GM18508 (cell line): Measurements from ENCODE around the gene OR5D16.
"Not testable (repeated sequence)": the region's sequence is repeated elsewhere in the genome, so short reads cannot be mapped to it uniquely, and the experiment has no call there.

ENCODE experiments used
- ATAC-seq: cut with Tn5 transposase; IDR thresholded peaks from one replicate; pipeline ENCODE4 v1.9.1; 2021; ENCODE audit warnings: moderate number of reproducible peaks; ENCODE audit not compliant: insufficient read depth, unreplicated experiment

The OR5D16 gene

DNA sequence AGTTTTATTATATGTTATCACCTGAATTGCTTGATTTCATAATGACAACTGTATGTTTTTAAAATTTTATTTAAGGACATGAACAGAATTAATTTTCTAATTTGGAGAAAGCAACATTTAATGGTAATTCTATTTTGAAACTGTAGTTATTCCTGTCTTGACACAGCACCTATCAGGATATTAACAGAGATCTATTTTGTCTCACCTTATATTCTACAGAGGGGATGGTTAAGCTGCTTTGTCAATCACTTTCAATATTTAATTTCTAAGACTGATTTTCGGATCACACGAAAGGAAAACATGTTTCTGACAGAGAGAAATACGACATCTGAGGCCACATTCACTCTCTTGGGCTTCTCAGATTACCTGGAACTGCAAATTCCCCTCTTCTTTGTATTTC, at the start of gene OR5D16:
Gene OR5D16, plus strand, starts transcription at position 301 of the 400 bp plus-strand sequence. Its CDS starts 0 bp downstream, at position 301.
- no peak for ATAC-seq

- ATAC-seq: no peak
Measured at GRCh38 chr11:55791606-55792005, 46.9 kb upstream of the OR5D16 start.

- no peak for ATAC-seq
Measured at GRCh38 chr11:55793321-55793720, 45.2 kb upstream of the OR5D16 start.

- no peak for ATAC-seq
Measured at GRCh38 chr11:55795256-55795655, 43.3 kb upstream of the OR5D16 start, which contains the start of gene OR5D14. Gene OR5D14, plus strand, starts transcription at chr11:55795556. Its CDS starts 0 bp downstream, at chr11:55795556.

GRCh38 chr11:55806248-55806647, 32.3 kb upstream of the OR5D16 start:
- no peak for ATAC-seq

DNA sequence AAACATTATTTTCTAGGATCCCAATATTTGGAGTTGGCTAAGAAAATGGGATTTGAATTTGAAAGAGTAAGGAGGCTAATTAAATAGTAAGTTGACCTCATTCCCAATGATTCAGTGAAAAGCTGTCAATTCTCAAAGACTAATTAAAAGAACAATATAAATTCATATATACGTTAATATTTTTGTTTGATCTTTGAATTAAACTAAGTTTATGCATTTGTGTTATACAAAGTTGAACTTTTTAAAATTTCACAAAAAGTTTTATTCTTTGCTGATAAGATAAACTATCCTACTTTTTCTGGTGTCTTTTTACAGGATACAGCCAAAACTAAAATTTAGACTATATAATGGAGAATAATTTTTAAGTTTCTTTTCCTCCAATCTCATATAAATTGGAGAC, 27.5 kb upstream of the OR5D16 start, which contains the start of gene OR5L1:
Gene OR5L1, plus strand, starts transcription at position 301 of the 400 bp plus-strand sequence. CDS start 100 bp downstream, outside the sequence.
- ATAC-seq: no peak

- ATAC-seq: no peak
Measured at GRCh38 chr11:55819330-55819729, 19.2 kb upstream of the OR5D16 start, which contains the start of gene OR5D18. Gene OR5D18, plus strand, starts transcription at chr11:55819630. Its CDS starts 0 bp downstream, at chr11:55819630.

- no peak for ATAC-seq
Measured at GRCh38 chr11:55826919-55827318, 11.6 kb upstream of the OR5D16 start, which contains the start of gene OR5L2. Gene OR5L2, plus strand, starts transcription at chr11:55827219. Its CDS starts 0 bp downstream, at chr11:55827219.

DNA sequence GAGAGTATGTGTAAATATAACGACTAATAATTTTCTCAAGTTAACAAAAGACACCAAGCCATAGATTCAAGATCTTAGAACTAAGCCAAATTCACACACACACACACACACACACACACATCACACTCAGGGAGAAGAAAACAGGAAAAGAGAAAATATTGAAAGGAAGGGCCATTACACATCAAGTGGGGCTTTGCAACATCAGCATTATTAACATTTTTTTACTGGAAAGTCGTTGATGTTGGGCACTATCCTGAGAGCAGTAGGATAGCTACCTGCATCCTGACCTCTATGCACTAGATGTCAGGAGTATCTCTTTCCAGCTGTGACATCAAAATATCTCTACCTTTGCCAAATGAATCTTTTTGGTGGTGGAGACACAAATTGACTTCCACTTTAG, 8.9 kb downstream of the OR5D16 start:
- ATAC-seq: no peak

- no peak for ATAC-seq
Measured at GRCh38 chr11:55849037-55849436, 10.5 kb downstream of the OR5D16 start.

DNA sequence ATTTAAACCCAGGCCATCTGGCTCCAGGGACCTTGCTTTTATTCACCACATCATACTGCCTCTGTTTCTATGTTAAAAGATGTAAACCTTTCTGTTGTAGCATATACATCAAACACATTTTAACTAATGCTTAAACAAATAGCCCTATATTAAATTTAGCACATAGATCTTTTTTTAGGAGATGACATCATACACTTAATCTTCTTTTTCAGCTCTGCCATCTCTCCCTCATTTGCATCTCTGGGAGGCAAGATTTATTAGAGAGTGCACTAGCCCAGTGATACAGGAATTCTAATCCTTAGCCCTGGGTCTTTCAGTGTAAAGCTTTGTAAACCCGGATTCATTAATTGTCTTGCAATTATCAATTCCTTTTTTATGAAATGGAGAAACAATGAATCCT, 13.6 kb downstream of the OR5D16 start:
- no peak for ATAC-seq

- no peak for ATAC-seq
Measured at GRCh38 chr11:55854704-55855103, 16.2 kb downstream of the OR5D16 start.

DNA sequence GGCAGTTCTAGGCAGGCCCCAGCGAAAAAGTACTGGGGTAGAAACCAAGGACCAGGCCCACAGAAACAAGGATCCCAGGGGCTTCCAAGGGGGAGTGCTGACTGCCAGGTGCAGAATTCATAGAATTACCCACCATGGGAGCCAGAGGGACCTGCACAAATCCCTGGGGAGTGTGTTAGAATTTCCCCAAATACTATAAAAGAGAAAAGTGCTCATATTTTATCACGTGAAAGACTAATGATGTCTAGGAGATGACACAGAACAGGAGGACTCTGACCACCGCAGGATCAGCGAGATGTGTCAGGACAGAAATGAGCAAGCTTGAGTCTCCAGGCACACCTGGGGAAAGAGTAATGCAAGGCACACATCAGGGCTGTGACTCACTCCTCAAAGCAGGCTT, 28.8 kb downstream of the OR5D16 start:
- not testable (repeated sequence) for ATAC-seq

DNA sequence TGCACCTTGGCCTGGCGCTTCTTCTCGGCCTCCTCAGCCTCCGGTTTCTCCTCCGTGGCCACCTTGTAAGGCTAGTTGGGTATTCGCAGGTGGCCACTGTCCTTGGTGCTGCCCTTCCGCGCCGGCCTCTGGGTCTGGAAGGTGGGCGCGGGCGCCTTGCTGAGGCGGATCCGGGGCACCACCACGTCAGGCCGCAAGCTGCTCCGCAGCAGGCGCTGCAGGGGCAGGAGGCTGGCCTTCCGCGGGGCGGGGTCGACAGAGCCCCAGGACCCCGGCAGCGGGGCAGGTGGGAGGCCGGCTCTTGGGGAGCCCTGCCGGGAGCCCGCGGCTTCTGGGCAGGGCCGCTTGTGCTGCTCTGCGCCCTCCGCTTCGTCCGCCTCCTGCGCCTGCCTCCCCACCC, 34.2 kb downstream of the OR5D16 start:
- ATAC-seq: not testable (repeated sequence)

DNA sequence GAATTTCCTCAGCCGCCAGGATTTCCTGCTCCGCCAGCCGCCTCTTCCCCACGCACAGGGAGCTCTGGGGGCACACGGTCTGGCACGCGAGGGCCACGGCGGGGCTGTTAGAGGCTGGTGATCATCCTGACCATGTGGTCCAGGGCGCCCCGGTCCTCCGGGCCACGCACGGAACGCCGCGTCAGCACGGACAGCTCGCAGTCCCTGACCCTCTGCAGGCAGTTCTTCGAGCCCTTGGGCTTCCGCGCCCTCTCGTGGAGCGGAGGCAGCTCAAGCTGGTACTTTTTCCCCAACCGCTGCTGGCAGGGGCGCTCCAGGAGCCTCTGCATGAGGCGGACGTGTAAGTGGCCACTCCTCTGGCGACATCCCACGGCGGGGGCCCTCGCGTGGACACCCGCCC, 34.6 kb downstream of the OR5D16 start:
- ATAC-seq: not testable (repeated sequence)

- ATAC-seq: not testable (repeated sequence)
Measured at GRCh38 chr11:55882997-55883396, 44.4 kb downstream of the OR5D16 start, which contains the start of gene TRIM51. Gene TRIM51, plus strand, starts transcription at chr11:55883297. Its CDS starts 2,132 bp downstream, at chr11:55885429.

DNA sequence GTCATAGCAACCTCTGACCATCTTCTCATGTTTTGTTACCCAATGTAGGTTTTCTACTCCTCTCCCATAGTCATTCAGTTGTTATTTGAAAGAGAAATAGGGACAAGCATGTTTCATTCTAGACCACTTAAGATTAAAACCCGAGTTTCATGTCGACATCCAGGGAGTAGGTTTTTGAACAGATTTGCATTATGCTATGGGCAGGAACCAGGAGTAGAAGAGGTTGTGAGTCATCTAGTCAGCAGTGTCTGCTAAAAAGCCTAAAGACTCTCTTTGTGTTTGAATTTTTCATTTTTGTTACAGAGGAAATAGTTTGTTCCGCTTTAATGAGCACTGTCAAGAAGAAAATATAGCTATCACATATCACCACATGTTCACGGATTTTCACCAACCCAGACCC, 46.4 kb downstream of the OR5D16 start:
- ATAC-seq: not testable (repeated sequence)

DNA sequence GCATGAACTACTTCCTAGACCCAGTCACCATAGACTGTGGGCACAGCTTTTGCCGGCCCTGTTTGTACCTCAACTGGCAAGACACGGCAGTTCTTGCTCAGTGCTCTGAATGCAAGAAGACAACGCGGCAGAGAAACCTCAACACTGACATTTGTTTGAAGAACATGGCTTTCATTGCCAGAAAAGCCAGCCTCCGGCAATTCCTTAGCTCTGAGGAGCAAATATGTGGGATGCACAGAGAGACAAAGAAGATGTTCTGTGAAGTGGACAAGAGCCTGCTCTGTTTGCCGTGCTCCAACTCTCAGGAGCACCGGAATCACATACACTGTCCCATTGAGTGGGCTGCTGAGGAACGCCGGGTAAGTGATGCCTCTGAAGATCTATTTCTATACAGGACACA, 46.9 kb downstream of the OR5D16 start:
- not testable (repeated sequence) for ATAC-seq
